IMR-90 (cell line): ENCODE data around the gene ASIC2. TPM values are rescaled to one million over a fixed set of nuclear protein-coding genes. Genes with fewer than 3 reads are reported as not detected.

ENCODE experiments used
- ATAC-seq: fragments of 200-7000 bp; cut with Tn5 transposase; 2 replicates; pipeline ENCODE4 v1.9.1; 2020; ENCODE audit warnings: low read depth, mild to moderate bottlenecking, moderate library complexity
- BruUV-seq: library from RNA; stranded (reverse); fragments of 400-500 nt; replicated peaks from 2 replicates; lab custom pipeline; 2021; lab: Mats Ljungman, UMichigan
- CTCF ChIA-PET: fragments of 300-600 bp; formaldehyde crosslinking; extraction: SDS; loops from one replicate; lab custom pipeline; 2021; ENCODE audit warnings: antibody characterized with exemption; lab: Yijun Ruan, JAX
- POLR2A ChIA-PET: fragments of 300-600 bp; sonication (Branson Sonifier 250); formaldehyde crosslinking; loops from one replicate; lab custom pipeline; 2022; ENCODE audit warnings: antibody characterized with exemption; ENCODE audit not compliant: unreplicated experiment; lab: Charles Lee
- DNase-seq: peaks from one replicate; pipeline ENCODE4 v3.0.0; 2013
- H2AFZ ChIP-seq: replicated peaks from 2 replicates; pipeline ENCODE3; 2013; ENCODE audit warnings: low read length, mild to moderate bottlenecking; ENCODE audit not compliant: poor library complexity
- H2AK5ac ChIP-seq: 2 replicates; pipeline ENCODE4 v1.6.1; 2013; ENCODE audit warnings: low read depth, low read length, inconsistent platforms
- H2AK9ac ChIP-seq: replicated peaks from 2 replicates; pipeline ENCODE3; 2013; ENCODE audit warnings: mild to moderate bottlenecking, low read depth, low read length, moderate library complexity; ENCODE audit not compliant: poor library complexity
- H2BK120ac ChIP-seq: 2 replicates; pipeline ENCODE4 v1.6.1; 2013; ENCODE audit warnings: low read depth, low read length, inconsistent platforms
- H2BK15ac ChIP-seq: 3 replicates; pipeline ENCODE4 v1.6.1; 2013; ENCODE audit warnings: low read depth, low read length, inconsistent platforms
- H2BK20ac ChIP-seq: 2 replicates; pipeline ENCODE4 v1.6.1; 2013; ENCODE audit warnings: low read depth, mild to moderate bottlenecking, inconsistent platforms, low read length, moderate library complexity
- H2BK5ac ChIP-seq: 2 replicates; pipeline ENCODE4 v1.6.1; 2013; ENCODE audit warnings: mild to moderate bottlenecking, low read depth, low read length, inconsistent platforms; ENCODE audit not compliant: poor library complexity, severe bottlenecking
- H3K14ac ChIP-seq: replicated peaks from 2 replicates; pipeline ENCODE4 v1.6.1; 2013; ENCODE audit warnings: low read depth, low read length, inconsistent platforms
- H3K18ac ChIP-seq: 2 replicates; pipeline ENCODE4 v1.6.1; 2013; ENCODE audit warnings: low read depth, low read length, control low read depth
- H3K23ac ChIP-seq: 2 replicates; pipeline ENCODE4 v1.6.1; 2013; ENCODE audit warnings: low read depth, low read length, inconsistent platforms
- H3K27ac ChIP-seq: 2 replicates; pipeline ENCODE4 v1.5.1; 2013; ENCODE audit warnings: mild to moderate bottlenecking, control low read depth, low read length; ENCODE audit not compliant: insufficient read depth
- H3K27me3 ChIP-seq: 2 replicates; pipeline ENCODE4 v1.6.1; 2013; ENCODE audit warnings: low read length; ENCODE audit not compliant: control insufficient read depth, insufficient read depth
- H3K36me3 ChIP-seq: 2 replicates; pipeline ENCODE4 v1.6.1; 2013; ENCODE audit warnings: low read length, mixed read lengths; ENCODE audit not compliant: control insufficient read depth, insufficient read depth
- H3K4ac ChIP-seq: 2 replicates; pipeline ENCODE4 v1.6.1; 2013; ENCODE audit warnings: low read depth, low read length, inconsistent platforms
- H3K4me1 ChIP-seq: 2 replicates; pipeline ENCODE4 v1.6.1; 2013; ENCODE audit warnings: low read length, mixed read lengths; ENCODE audit not compliant: control insufficient read depth, insufficient read depth
- H3K4me2 ChIP-seq: 2 replicates; pipeline ENCODE4 v1.6.1; 2013; ENCODE audit warnings: low read depth, mild to moderate bottlenecking, control low read depth, low read length, moderate library complexity
- H3K4me3 ChIP-seq: 2 replicates; pipeline ENCODE4 v1.5.1; 2013; ENCODE audit warnings: low read depth, mild to moderate bottlenecking, control low read depth, low read length, moderate library complexity; ENCODE audit not compliant: insufficient read depth
- H3K56ac ChIP-seq: 2 replicates; pipeline ENCODE4 v1.6.1; 2013; ENCODE audit warnings: low read length, inconsistent platforms; ENCODE audit not compliant: insufficient read depth; ENCODE audit errors: extremely low read depth
- H3K79me1 ChIP-seq, 2 experiments: 2 replicates each; pipeline ENCODE4 v1.6.1; 2013; ENCODE audit warnings: low read length in 2 of 2, inconsistent platforms in 1 of 2, low read depth in 1 of 2
- H3K9ac ChIP-seq: 2 replicates; pipeline ENCODE4 v1.6.1; 2013; ENCODE audit warnings: low read depth, low read length, control low read depth
- H3K9me1 ChIP-seq: 2 replicates; pipeline ENCODE4 v1.6.1; 2013; ENCODE audit warnings: low read length, inconsistent platforms; ENCODE audit not compliant: insufficient read depth
- H3K9me3 ChIP-seq: 2 replicates; pipeline ENCODE4 v1.6.1; 2013; ENCODE audit warnings: low read length; ENCODE audit not compliant: control insufficient read depth, insufficient read depth
- H4K20me1 ChIP-seq: 2 replicates; pipeline ENCODE4 v1.6.1; 2013; ENCODE audit warnings: low read length, inconsistent platforms; ENCODE audit not compliant: insufficient read depth
- H4K5ac ChIP-seq: 2 replicates; pipeline ENCODE4 v1.6.1; 2013; ENCODE audit warnings: mild to moderate bottlenecking, low read depth, low read length, control low read depth
- H4K8ac ChIP-seq, 2 experiments: 2 replicates each; pipeline ENCODE4 v1.6.1; 2013; ENCODE audit warnings: low read depth in 2 of 2, low read length in 2 of 2, control low read depth in 1 of 2, inconsistent platforms in 1 of 2
- H4K91ac ChIP-seq: 2 replicates; pipeline ENCODE4 v1.6.1; 2013; ENCODE audit warnings: low read depth, low read length, inconsistent platforms; ENCODE audit not compliant: insufficient read depth
- CHD1 ChIP-seq: IDR thresholded peaks from 2 replicates; pipeline ENCODE4 v1.6.1; 2012; ENCODE audit warnings: low read depth, low read length, improper control_type of control experiment
- MAFK ChIP-seq: IDR thresholded peaks from 2 replicates; pipeline ENCODE4 v1.6.1; 2012; ENCODE audit warnings: low read depth, low read length, improper control_type of control experiment
- MAZ ChIP-seq: IDR thresholded peaks from 2 replicates; pipeline ENCODE4 v1.6.1; 2012; ENCODE audit warnings: low read depth, mild to moderate bottlenecking, low read length, improper control_type of control experiment, moderate library complexity, borderline replicate concordance
- MXI1 ChIP-seq: IDR thresholded peaks from 2 replicates; pipeline ENCODE4 v1.6.1; 2012; ENCODE audit warnings: low read depth, mild to moderate bottlenecking, low read length, moderate library complexity, borderline replicate concordance
- RAD21 ChIP-seq: IDR thresholded peaks from 2 replicates; pipeline ENCODE4 v1.6.1; 2012; ENCODE audit warnings: low read length, improper control_type of control experiment
- RCOR1 ChIP-seq: IDR thresholded peaks from 2 replicates; pipeline ENCODE4 v1.6.1; 2012; ENCODE audit warnings: mild to moderate bottlenecking, low read length, improper control_type of control experiment; ENCODE audit not compliant: insufficient replicate concordance
- RFX5 ChIP-seq: IDR thresholded peaks from 2 replicates; pipeline ENCODE4 v1.8.0; 2012; ENCODE audit warnings: low read depth, mild to moderate bottlenecking, low read length, moderate library complexity
- SMC3 ChIP-seq: fragments of 150-350 bp; IDR thresholded peaks from 2 replicates; pipeline ENCODE4 v1.6.1; 2016; ENCODE audit warnings: low read depth, mild to moderate bottlenecking, antibody characterized with exemption, low read length, moderate library complexity
- WGBS, 2 experiments: methylation state at CpG; one replicate each; pipeline versions ENCODE4 v1.1.5 to v1.1.7; 2013; ENCODE audit warnings: missing lambda C conversion rate in 2 of 2; ENCODE audit not compliant: insufficient read length in 1 of 2; ENCODE audit errors: extremely low coverage in 2 of 2; 5-methylcytosine and 5-hydroxymethylcytosine counted together
- dilution Hi-C: fragments of 300-500 bp; cut with HindIII; formaldehyde crosslinking; loops from one replicate; pipeline ENCODE4 v1.14.3; 2018; ENCODE audit warnings: low sequenced_read_pairs; ENCODE audit not compliant: unreplicated experiment
- in situ Hi-C: fragments of 300-500 bp; cut with MboI; formaldehyde crosslinking; loops from 3 replicates; pipeline ENCODE4 v1.14.3; 2019; ENCODE audit warnings: low sequenced_read_pairs, inconsistent platforms, mixed read lengths
- intact Hi-C: fragments of 100-400 bp; cut with micrococcal nuclease; formaldehyde crosslinking; loops from 2 replicates; pipeline ENCODE4 v1.10.0; 2022
- polyA plus RNA-seq, 3 experiments: library from polyadenylated mRNA; depleted of rRNA; stranded (reverse); fragments of >200 nt; gene quantifications; 2 replicates each; pipeline ENCODE4 v1.2.3, GENCODE V29; 2012; ENCODE audit warnings: low replicate concordance in 1 of 3
- total RNA-seq: library from RNA; depleted of rRNA; stranded (reverse); fragments of >200 nt; gene quantifications from 2 replicates; pipeline ENCODE4 v1.2.3, GENCODE V29; 2012
- TF ChIP-seq, protein P1 (sequence below): conservative IDR thresholded peaks from 2 replicates; pipeline ENCODE4 v1.5.1; 2012; ENCODE audit warnings: mild to moderate bottlenecking, low read depth, low read length, improper control_type of control experiment
- TF ChIP-seq, protein P2 (sequence below): fragments of 150-350 bp; IDR thresholded peaks from 2 replicates; pipeline ENCODE4 v1.6.1; 2016; ENCODE audit warnings: low read depth, mild to moderate bottlenecking, low read length, moderate library complexity, borderline replicate concordance
- TF ChIP-seq, protein P3 (sequence below): fragments of 150-350 bp; IDR thresholded peaks from 2 replicates; pipeline ENCODE4 v1.6.1; 2017; ENCODE audit warnings: mild to moderate bottlenecking, antibody characterized with exemption, low read length, low read depth

ASIC2 gene
- total and polyA plus RNA-seq, 2 of the 4 experiments (the other 2 are of a cell fraction), result under 0.01 to 0.15 TPM

GRCh38 chr17:32964541-32964940 lies 328.6 kb downstream of the ASIC2 start:
- CTCF ChIA-PET, result no interaction called here
- no peaks in the 10 kb centered on the region for H3K4me1 ChIP-seq
- peaks cover 3% of the 10 kb centered on the region; the same call in 1 of the 2 replicates for H3K27me3 ChIP-seq
- TF ChIP-seq, protein P1, sequence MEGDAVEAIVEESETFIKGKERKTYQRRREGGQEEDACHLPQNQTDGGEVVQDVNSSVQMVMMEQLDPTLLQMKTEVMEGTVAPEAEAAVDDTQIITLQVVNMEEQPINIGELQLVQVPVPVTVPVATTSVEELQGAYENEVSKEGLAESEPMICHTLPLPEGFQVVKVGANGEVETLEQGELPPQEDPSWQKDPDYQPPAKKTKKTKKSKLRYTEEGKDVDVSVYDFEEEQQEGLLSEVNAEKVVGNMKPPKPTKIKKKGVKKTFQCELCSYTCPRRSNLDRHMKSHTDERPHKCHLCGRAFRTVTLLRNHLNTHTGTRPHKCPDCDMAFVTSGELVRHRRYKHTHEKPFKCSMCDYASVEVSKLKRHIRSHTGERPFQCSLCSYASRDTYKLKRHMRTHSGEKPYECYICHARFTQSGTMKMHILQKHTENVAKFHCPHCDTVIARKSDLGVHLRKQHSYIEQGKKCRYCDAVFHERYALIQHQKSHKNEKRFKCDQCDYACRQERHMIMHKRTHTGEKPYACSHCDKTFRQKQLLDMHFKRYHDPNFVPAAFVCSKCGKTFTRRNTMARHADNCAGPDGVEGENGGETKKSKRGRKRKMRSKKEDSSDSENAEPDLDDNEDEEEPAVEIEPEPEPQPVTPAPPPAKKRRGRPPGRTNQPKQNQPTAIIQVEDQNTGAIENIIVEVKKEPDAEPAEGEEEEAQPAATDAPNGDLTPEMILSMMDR, result no peak
- TF ChIP-seq, protein P2, sequence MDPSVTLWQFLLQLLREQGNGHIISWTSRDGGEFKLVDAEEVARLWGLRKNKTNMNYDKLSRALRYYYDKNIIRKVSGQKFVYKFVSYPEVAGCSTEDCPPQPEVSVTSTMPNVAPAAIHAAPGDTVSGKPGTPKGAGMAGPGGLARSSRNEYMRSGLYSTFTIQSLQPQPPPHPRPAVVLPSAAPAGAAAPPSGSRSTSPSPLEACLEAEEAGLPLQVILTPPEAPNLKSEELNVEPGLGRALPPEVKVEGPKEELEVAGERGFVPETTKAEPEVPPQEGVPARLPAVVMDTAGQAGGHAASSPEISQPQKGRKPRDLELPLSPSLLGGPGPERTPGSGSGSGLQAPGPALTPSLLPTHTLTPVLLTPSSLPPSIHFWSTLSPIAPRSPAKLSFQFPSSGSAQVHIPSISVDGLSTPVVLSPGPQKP, result no peak
- TF ChIP-seq RFX5 (no peak), RCOR1 (no peak), SMC3 (no peak), RAD21 (no peak), MAZ (no peak), MAFK (no peak), CHD1 (no peak), MXI1 (no peak)
- TF ChIP-seq, protein P3, sequence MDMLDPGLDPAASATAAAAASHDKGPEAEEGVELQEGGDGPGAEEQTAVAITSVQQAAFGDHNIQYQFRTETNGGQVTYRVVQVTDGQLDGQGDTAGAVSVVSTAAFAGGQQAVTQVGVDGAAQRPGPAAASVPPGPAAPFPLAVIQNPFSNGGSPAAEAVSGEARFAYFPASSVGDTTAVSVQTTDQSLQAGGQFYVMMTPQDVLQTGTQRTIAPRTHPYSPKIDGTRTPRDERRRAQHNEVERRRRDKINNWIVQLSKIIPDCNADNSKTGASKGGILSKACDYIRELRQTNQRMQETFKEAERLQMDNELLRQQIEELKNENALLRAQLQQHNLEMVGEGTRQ, result no peak
- H2BK20ac ChIP-seq, result no peak overlapping the region
- no peak overlapping the region for H3K9ac ChIP-seq
- in situ Hi-C loops (no loop called here), dilution Hi-C loops (no loop called here), intact Hi-C loops (no loop called here)
- BruUV-seq, result no TSS peak
- POLR2A ChIA-PET, result no interaction called here
- H3K4me2 ChIP-seq, result no peak overlapping the region
- H4K8ac ChIP-seq, result no peak overlapping the region
- no peaks in the 10 kb centered on the region for H3K36me3 ChIP-seq
- WGBS, 2 experiments, result 67% methylated on average over 9 of the region's 11 CpGs; no CpG with 5 or more reads in 1 of the 2 experiments
- H2AFZ ChIP-seq, result no peak overlapping the region
- no peaks in the 10 kb centered on the region for H3K9me3 ChIP-seq
- no peak overlapping the region for H3K4me3 ChIP-seq
- no peak overlapping the region for H2AK5ac ChIP-seq
- H3K14ac ChIP-seq, result no peak overlapping the region
- H4K5ac ChIP-seq, result no peak overlapping the region
- no peak overlapping the region for H2BK120ac ChIP-seq
- H3K18ac ChIP-seq, result no peak overlapping the region
- no peak for ATAC-seq
- no peaks in the 10 kb centered on the region for H3K79me1 ChIP-seq
- no peaks in the 10 kb centered on the region for H3K9me1 ChIP-seq
- no peak overlapping the region for H3K23ac ChIP-seq
- no peak overlapping the region for H3K27ac ChIP-seq
- no peak for DNase-seq
- H3K4ac ChIP-seq, result no peak overlapping the region
- H4K20me1 ChIP-seq, result no peaks in the 10 kb centered on the region
- H2BK15ac ChIP-seq, result no peak overlapping the region
- H4K91ac ChIP-seq, result no peak overlapping the region
- no peak overlapping the region for H3K56ac ChIP-seq
- no peak overlapping the region for H2BK5ac ChIP-seq
- no peak overlapping the region for H2AK9ac ChIP-seq
